HPDE6-E6E7 (cell line): Measurements from ENCODE around the gene COMMD6.

ENCODE experiments used
- DNase-seq: peaks from one replicate; pipeline ENCODE4 v3.0.0; 2011; ENCODE audit warnings: missing footprints; ENCODE audit errors: extremely low spot score

The COMMD6 gene

GRCh38 chr13:75521956-75522355 is 15.7 kb downstream of the COMMD6 start:
- DNase-seq, result no peak

- no peak for DNase-seq
These were observed 19.1 kb downstream of the COMMD6 start for GRCh38 chr13:75518439-75519088.

- no peak for DNase-seq
These were observed 23.3 kb downstream of the COMMD6 start for GRCh38 chr13:75514080-75514995.

- no peak for DNase-seq
These were observed 24.4 kb downstream of the COMMD6 start for GRCh38 chr13:75513271-75513670.

- no peak for DNase-seq
These were observed 25.4 kb downstream of the COMMD6 start for GRCh38 chr13:75512253-75512652.

DNA sequence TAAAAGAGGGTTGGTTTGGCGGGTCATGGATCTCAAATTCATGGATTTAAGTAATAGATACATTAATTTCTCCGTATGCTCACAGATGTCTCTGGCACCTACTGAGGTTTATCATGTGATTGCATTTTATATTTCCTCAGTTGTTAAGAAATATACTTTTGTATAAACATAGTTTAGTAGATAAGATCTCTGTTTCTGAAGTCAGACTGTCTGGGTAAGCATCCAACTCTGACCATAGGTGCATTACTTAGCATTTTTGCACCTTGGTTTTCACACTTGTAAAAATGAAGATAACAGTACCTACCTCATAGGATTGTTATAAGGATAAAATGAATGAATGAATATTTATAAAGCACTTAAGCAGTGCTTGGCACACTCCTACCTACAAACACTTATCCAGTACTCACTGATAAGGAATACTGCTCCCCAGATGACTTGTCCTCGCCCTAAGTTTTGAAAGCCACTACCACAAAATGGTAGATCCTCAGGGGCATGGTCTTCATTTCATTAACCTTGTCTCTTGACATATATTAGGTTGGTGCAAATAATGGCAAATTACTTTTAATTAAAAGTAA is 26.5 kb downstream of the COMMD6 start:
- no peak for DNase-seq

GRCh38 chr13:75508002-75508548 is 29.6 kb downstream of the COMMD6 start:
- no peak for DNase-seq

GRCh38 chr13:75507027-75508001 is 30.3 kb downstream of the COMMD6 start:
- DNase-seq, result no peak

- no peak for DNase-seq
These were observed 31.6 kb downstream of the COMMD6 start for GRCh38 chr13:75506018-75506417.

GRCh38 chr13:75505327-75505726 is 32.3 kb downstream of the COMMD6 start:
- DNase-seq, result no peak

DNA sequence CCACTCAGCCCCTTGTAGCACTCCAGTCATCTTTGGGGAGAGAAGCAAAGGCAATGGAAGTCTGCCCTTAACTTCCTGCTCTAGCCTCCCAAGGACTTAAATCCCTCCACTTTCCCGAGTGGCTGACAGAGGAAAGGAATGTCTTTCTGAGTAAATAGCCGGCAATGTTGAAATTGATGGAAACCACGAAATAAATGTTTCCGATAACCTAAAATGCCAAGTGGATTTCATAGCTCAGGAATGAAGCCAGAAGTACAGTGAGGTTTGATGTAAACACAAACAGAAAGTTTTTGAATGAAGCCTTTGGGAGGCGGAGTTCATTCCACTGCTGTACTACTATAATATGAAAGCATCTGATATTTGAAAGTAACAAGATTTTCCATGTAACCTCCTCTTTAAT is 41.7 kb downstream of the COMMD6 start:
- no peak for DNase-seq

DNA sequence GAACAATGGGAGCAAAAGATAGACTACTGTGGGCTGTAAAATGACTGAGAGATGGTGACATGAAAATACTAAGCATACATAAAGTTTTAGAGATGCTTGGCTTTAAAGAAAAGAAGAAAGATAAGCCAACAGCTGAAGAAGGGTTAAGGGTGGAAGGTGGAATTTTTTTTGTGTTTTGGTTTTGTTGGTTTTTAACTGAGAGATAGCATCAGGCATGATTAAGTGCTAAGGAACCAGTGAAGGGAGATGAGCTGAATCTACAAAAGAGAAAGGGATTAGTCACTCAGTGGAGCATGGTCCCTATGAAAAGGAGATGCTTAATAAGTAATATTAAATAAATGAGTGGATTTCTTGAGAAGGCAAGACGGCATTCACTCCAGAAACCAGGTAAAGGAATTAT is 43.1 kb downstream of the COMMD6 start:
- DNase-seq, result no peak

- DNase-seq, result no peak
These were observed 44.5 kb downstream of the COMMD6 start for GRCh38 chr13:75493156-75493555.

GRCh38 chr13:75492389-75492788 is 45.3 kb downstream of the COMMD6 start:
- DNase-seq, result no peak

- no peak for DNase-seq
These were observed 46.3 kb downstream of the COMMD6 start for GRCh38 chr13:75491376-75491775.

DNA sequence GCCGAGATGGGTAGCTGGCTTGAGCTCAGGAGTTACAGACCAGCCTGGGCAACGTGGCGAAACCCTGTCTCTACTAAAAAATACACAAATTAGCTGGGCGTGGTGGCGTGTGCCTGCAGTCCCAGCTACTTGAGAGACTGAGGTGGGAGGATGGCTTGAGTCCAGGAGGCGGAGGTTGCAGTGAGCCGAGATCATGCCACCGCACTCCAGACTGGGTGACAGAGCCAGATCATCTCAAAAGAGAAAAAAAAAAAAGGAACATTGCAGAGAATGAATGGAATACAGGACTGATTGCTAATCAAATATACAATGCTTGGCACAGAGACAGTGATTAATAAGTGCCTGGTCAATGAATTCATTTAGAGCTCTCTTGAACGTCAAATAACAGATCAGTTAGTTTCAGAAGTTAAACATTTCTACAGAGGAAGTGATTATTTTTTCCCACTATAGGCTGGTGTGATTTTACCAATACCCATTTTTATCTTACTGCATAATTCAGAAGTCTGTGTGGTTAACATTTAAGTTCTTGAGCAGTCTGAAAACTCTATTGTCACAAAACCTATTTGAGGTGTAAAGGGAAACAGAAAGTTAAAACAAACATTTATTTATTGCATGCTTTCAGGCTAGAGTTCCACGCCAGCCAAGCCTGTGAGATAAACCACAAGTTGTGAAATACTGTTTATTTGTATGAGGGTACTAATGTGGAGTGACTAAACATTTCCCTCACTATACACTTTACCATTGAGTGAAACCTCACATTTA is 48.0 kb downstream of the COMMD6 start:
- peak; percentile 15 for DNase-seq

DNA sequence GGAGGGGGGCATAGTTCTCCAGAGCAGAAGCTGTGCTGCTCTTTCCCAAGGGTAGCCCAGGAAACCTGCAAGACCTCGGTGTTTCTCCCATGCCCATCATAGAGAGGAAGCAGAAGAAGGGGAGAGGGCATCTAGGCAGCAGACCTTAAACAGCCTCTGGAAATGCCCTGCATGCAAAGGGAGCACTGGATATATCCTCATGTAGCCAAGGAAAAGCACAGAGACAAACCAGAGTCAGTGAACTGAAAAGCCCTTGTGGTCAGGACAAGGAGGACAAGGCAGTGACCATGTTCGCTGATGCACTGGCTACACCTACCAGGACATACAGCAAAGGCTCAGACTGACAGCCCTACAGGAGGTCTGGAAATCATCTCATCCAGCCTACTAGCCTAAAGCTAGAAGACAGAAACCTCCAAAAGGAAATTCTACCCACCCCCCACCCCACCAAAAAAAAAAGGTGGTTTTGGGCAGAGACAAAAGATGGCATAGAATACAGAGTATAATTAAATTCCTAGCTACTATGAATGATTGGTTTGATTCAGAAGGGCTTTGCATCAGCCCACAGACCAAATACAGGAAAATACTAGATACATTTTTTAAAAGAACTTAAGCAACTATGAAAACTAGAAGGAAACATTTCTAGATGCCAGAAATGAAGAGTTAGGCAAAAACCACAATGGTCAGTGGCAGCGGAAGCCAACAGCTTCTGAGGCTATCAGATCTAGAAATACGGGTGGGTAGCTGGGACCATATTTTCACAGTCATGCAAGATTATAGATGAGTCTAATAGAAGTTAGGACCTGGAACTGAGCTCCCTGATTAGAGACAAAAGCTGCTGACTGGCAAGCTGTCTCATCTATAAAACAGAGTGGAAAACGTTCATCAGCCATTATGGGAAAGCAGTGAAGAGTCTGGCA is 51.2 kb downstream of the COMMD6 start:
- DNase-seq, result no peak

- no peak for DNase-seq
These were observed 52.2 kb downstream of the COMMD6 start for GRCh38 chr13:75485286-75486062.

- DNase-seq, result no peak
These were observed 54.9 kb downstream of the COMMD6 start for GRCh38 chr13:75482820-75483079.
